A549 (cell line): ENCODE measurements around the gene KRT16. TPM values are rescaled to one million over a fixed set of nuclear protein-coding genes. Genes with fewer than 3 reads are reported as not detected.

Experiments
- ATAC-seq, 2 experiments: fragments of 200-7000 bp in 1 of 2; fragments of >200 bp in 1 of 2; cut with Nextera tagmentation in 1 of 2; cut with Tn5 transposase in 1 of 2; 3 replicates each; pipeline versions ENCODE4 v1.8.0 to v1.9.1; 2018 to 2020; ENCODE audit warnings: mild to moderate bottlenecking in 1 of 2, moderate library complexity in 1 of 2
- CTCF ChIA-PET: fragments of 300-600 bp; sonication (Branson Sonifier 250); formaldehyde crosslinking; extraction: SDS; loops from one replicate; lab custom pipeline; 2021; ENCODE audit warnings: antibody characterized with exemption, inconsistent platforms; lab: Yijun Ruan, JAX
- POLR2A ChIA-PET: fragments of 350-600 bp; formaldehyde crosslinking; extraction: SDS; loops from one replicate; lab custom pipeline; 2021; ENCODE audit warnings: antibody characterized with exemption, inconsistent platforms; lab: Yijun Ruan, JAX
- DNase-seq, 2 experiments: peaks; one replicate each; pipeline versions ENCODE4 v3.0.0 to v3.0.0-alpha.2; 2011 to 2016; ENCODE audit warnings: low read depth in 1 of 2, low spot score in 1 of 2
- FAIRE-seq: peaks from 2 replicates; lab custom pipeline; 2011; peaks lifted over from hg19 to GRCh38; lab: Jason Lieb, UNC
- H3K27ac ChIP-seq, 2 experiments: fragments of >200 bp; sonication (Bioruptor Twin); formaldehyde crosslinking; 3 replicates each; pipeline ENCODE4 v1.5.1; 2016 to 2017
- H3K4me1 ChIP-seq: fragments of >200 bp; sonication (Bioruptor Twin); formaldehyde crosslinking; 3 replicates; pipeline ENCODE4 v1.6.1; 2016
- H3K4me2 ChIP-seq: fragments of >200 bp; sonication (Bioruptor Twin); formaldehyde crosslinking; 3 replicates; pipeline ENCODE4 v1.6.1; 2016
- H3K4me3 ChIP-seq: fragments of >200 bp; sonication (Bioruptor Twin); formaldehyde crosslinking; 3 replicates; pipeline ENCODE4 v1.5.1; 2016
- H3K9me3 ChIP-seq: fragments of >200 bp; sonication (Bioruptor Twin); formaldehyde crosslinking; 3 replicates; pipeline ENCODE4 v1.6.1; 2016
- BHLHE40 ChIP-seq: IDR thresholded peaks from 2 replicates; pipeline ENCODE4 v1.6.1; 2012; ENCODE audit warnings: low read depth, low read length, inconsistent platforms
- CBX2 ChIP-seq: fragments of 200-600 bp; sonication (generic); IDR thresholded peaks from 2 replicates; pipeline ENCODE4 v1.6.1; 2016; ENCODE audit warnings: low read depth, mild to moderate bottlenecking, borderline replicate concordance
- CHD4 ChIP-seq: fragments of 200-600 bp; sonication (generic); IDR thresholded peaks from 2 replicates; pipeline ENCODE4 v1.6.1; 2016; ENCODE audit warnings: antibody characterized with exemption, mild to moderate bottlenecking, borderline replicate concordance
- EHF ChIP-seq: fragments of 250-450 bp; sonication (Bioruptor Pico); IDR thresholded peaks from 2 replicates; pipeline ENCODE4 v1.5.0; 2020; ENCODE audit warnings: mild to moderate bottlenecking
- FOSB ChIP-seq: fragments of 250-450 bp; sonication (Bioruptor Pico); IDR thresholded peaks from 2 replicates; pipeline ENCODE4 v1.5.0; 2020; ENCODE audit warnings: mild to moderate bottlenecking, moderate library complexity
- FOSL2 ChIP-seq, 2 experiments: fragments of 450-650 bp in 1 of 2; fragments of >200 bp in 1 of 2; sonication (Bioruptor Twin) in 1 of 2; formaldehyde crosslinking; IDR thresholded peaks; 2 replicates each; pipeline versions ENCODE4 v1.5.0 to v1.6.1; 2016 to 2020; ENCODE audit warnings: mild to moderate bottlenecking in 1 of 2, moderate library complexity in 1 of 2
- FOXS1 ChIP-seq: fragments of 250-450 bp; sonication (Bioruptor Pico); IDR thresholded peaks from 2 replicates; pipeline ENCODE4 v1.5.0; 2020; ENCODE audit warnings: mild to moderate bottlenecking, moderate library complexity
- GATA3 ChIP-seq: IDR thresholded peaks from 2 replicates; pipeline ENCODE4 v1.6.1; 2012; ENCODE audit warnings: borderline replicate concordance
- HOXA7 ChIP-seq: fragments of 250-450 bp; sonication (Bioruptor Pico); IDR thresholded peaks from 2 replicates; pipeline ENCODE4 v1.5.0; 2020; ENCODE audit warnings: mild to moderate bottlenecking, moderate library complexity
- HOXB13 ChIP-seq: fragments of 250-450 bp; sonication (Bioruptor Pico); IDR thresholded peaks from 2 replicates; pipeline ENCODE4 v1.5.0; 2020; ENCODE audit warnings: low read depth, mild to moderate bottlenecking, moderate library complexity
- JUNB ChIP-seq: fragments of >200 bp; sonication (Bioruptor Twin); formaldehyde crosslinking; IDR thresholded peaks from 2 replicates; pipeline ENCODE4 v1.6.1; 2016
- KDM5A ChIP-seq: fragments of 200-600 bp; sonication (generic); IDR thresholded peaks from 2 replicates; pipeline ENCODE4 v1.6.1; 2016; ENCODE audit warnings: antibody characterized with exemption, mild to moderate bottlenecking
- NFE2L2 ChIP-seq: fragments of 150-350 bp; conservative IDR thresholded peaks from 2 replicates; pipeline ENCODE4 v1.6.1; 2014; ENCODE audit warnings: low read length
- NPAS2 ChIP-seq: fragments of 250-450 bp; sonication (Bioruptor Pico); IDR thresholded peaks from 2 replicates; pipeline ENCODE4 v1.8.0; 2022; ENCODE audit warnings: mild to moderate bottlenecking, moderate library complexity, borderline replicate concordance
- NR3C1 ChIP-seq: fragments of >200 bp; sonication (Bioruptor Twin); formaldehyde crosslinking; IDR thresholded peaks from 3 replicates; pipeline ENCODE4 v1.6.1; 2017
- POLR2A ChIP-seq: IDR thresholded peaks from 2 replicates; pipeline ENCODE4 v1.6.1; 2012; ENCODE audit warnings: mild to moderate bottlenecking, low read length
- RCOR1 ChIP-seq: fragments of 150-350 bp; IDR thresholded peaks from 2 replicates; pipeline ENCODE4 v1.6.1; 2014; ENCODE audit warnings: antibody characterized with exemption, low read length, low read depth
- RFX5 ChIP-seq: fragments of 450-650 bp; IDR thresholded peaks from 2 replicates; pipeline ENCODE4 v1.7.1; 2014; ENCODE audit warnings: antibody characterized with exemption, mild to moderate bottlenecking, moderate library complexity
- SMC3 ChIP-seq: fragments of >200 bp; sonication (Bioruptor Twin); formaldehyde crosslinking; IDR thresholded peaks from 3 replicates; pipeline ENCODE4 v1.6.1; 2018; ENCODE audit warnings: inconsistent platforms
- ZC3H11A ChIP-seq: fragments of 450-650 bp; IDR thresholded peaks from 2 replicates; pipeline ENCODE4 v1.6.1; 2014; ENCODE audit warnings: antibody characterized with exemption, mild to moderate bottlenecking
- ZSCAN20 ChIP-seq: fragments of 250-450 bp; sonication (Bioruptor Pico); IDR thresholded peaks from 2 replicates; pipeline ENCODE4 v1.8.0; 2022; ENCODE audit warnings: mild to moderate bottlenecking, moderate library complexity
- WGBS: methylation state at CpG from one replicate; pipeline ENCODE4 v1.1.6; 2017; ENCODE audit errors: missing lambda C conversion rate; 5-methylcytosine and 5-hydroxymethylcytosine counted together
- polyA plus RNA-seq, 4 experiments: library from polyadenylated mRNA; depleted of rRNA in 3 of 4; stranded (reverse); fragments of >200 nt; fragmentation: RNase III in 1 of 4; extraction: RNeasy Plus Mini Kit Qiagen cat#74134 plus additional on column Dnase treatment in 1 of 4; gene quantifications; 2 replicates in 3 of 4; 3 replicates in 1 of 4; pipeline ENCODE4 v1.2.3, GENCODE V29; 2011 to 2017
- TF ChIP-seq, protein P1 (sequence below): fragments of >200 bp; sonication (Bioruptor Twin); formaldehyde crosslinking; IDR thresholded peaks from 3 replicates; pipeline ENCODE4 v1.5.1; 2016
- TF ChIP-seq, protein P2 (sequence below): fragments of 150-350 bp; IDR thresholded peaks from 2 replicates; pipeline ENCODE4 v1.6.1; 2014; ENCODE audit warnings: low read depth, mild to moderate bottlenecking, low read length
- TF ChIP-seq, protein P3 (sequence below): IDR thresholded peaks from 2 replicates; pipeline ENCODE4 v1.6.1; 2012
- TF ChIP-seq, protein P4 (sequence below): fragments of >200 bp; sonication (Bioruptor Twin); formaldehyde crosslinking; IDR thresholded peaks from 3 replicates; pipeline ENCODE4 v1.6.1; 2016

KRT16 gene
- polyA plus RNA-seq, 2 of the 4 experiments (the other 2 are of a cell fraction): 0.28 TPM; not detected in 1

DNA sequence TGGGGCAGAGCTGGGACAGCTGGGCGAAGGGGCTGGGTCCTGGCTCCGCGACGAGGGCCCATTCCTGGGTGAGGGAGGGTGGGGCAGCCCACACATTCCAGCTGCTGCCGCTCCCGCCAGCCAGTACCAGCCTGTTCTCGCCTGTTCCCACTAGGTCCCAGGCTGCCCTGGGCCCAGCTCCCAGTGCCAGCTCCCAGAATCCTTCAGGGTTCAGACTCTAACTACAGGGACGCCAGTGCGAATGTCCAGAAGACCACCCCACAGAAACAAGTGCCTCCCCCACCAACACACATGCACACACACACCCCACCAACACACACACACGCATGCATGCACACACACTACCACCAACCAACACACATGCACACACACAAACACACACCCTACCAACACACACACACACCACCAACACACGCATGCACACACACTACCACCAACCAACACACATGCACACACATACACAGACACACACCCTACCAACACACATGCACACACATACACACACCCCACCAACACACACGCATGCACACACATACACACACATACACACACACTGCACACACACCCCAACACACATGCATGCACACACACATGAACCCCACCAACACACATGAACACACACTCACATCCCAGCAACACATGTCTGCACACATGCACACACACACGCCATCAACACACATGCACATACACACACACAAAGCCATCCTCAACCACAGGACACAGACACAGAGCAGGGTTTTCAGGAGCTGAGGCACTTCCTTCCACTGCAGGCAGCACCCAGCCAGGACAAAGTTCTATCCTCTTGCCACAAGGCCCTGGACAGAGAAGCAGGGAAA, 39.3 kb upstream of the KRT16 start:
- ChIA-PET CTCF (interaction anchor here (0.6 to 20.9 kb wide), 16 partner anchors 10 to 1036 kb away, joined by 3 to 678 read pairs (median 9); partner anchors contain the start of genes KRT19 and KRT9), POLR2A (interaction anchor here (0.7 to 0.8 kb wide), 2 partner anchors 11 to 102 kb away, joined by 3 to 4 read pairs; no protein-coding TSS in a partner anchor)
- no peak for TF ChIP-seq JUNB
- TF ChIP-seq EHF: 0 out of 2 replicates have a peak, but pooled peaks have one; percentile 34
- H3K4me2 ChIP-seq: no peak overlapping the region
- no peak overlapping the region for H3K4me3 ChIP-seq
- DNase-seq: peak in 1 of 2 experiments; percentile 56
- 74% methylated on average over 10 of the region's 13 CpGs for WGBS
- no peak for FAIRE-seq
- no peaks in the 10 kb centered on the region for H3K9me3 ChIP-seq
- no peak for ATAC-seq
- H3K4me1 ChIP-seq: peaks cover 52% of the 10 kb centered on the region
- H3K27ac ChIP-seq: peak overlapping the region; percentile 34 to 60; a peak in 4 of 6 replicates

DNA sequence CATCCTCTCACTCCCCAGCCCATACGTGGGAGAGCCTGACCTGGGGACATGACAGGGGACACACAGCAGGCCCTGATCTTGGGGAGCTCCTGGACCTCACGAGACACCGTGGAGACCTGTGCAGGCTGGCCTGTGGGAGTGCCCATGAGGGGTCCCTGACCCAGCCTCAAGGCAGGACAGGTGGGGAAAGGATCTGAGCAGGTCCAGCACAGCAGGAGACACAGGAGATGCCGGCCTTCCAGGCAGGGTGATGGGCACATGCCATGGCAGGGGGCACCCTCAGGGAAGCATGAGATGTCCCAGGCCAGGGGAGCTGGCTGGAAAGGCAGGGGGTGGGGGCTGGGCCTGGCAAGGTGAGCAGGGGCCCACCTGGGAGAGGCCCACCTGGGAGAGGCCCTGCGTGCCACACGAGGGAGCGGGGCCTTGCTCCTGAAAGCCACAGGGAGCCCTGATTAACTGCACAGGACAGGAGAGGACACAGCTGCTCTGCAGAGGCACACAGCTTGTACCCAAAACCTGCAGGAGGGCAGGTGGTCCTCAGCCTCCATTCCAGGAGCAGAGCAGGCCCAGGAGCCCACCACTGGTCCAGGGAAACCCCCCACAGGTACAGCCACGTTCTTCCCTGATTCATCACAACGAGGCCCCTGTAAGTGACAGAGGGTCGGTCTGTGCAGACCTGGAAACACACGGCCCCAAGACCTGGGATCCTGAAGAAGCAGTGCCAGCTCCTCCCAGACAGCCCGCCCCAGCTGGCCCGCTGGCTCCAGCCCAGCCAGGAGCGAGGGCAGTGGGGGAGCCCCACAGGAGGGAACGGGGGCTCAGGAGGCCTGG, 38.4 kb upstream of the KRT16 start:
- Histone ChIP-seq H3K4me1 (peaks cover 55% of the 10 kb centered on the region), H3K27ac (peak overlapping the region; percentile 34 to 60; a peak in 5 of 6 replicates), H3K9me3 (no peaks in the 10 kb centered on the region), H3K4me3 (no peak overlapping the region), H3K4me2 (no peak overlapping the region)
- ATAC-seq (no peak), FAIRE-seq (no peak), DNase-seq (no peak)
- ChIA-PET CTCF (interaction anchor here (0.6 to 18.4 kb wide), 14 partner anchors 10 to 1389 kb away, joined by 3 to 678 read pairs (median 28); partner anchors contain the start of genes KRT19 and KRT9), POLR2A (interaction anchor here (0.7 to 1.1 kb wide), 3 partner anchors 37 to 102 kb away, joined by 3 to 4 read pairs (median 3); partner anchors contain the start of gene EIF1)
- 99% methylated on average over 8 of the region's 15 CpGs for WGBS
- TF ChIP-seq HOXA7 (CRISPR knock-in tag) (no peak), BHLHE40 (no peak), ZSCAN20 (CRISPR knock-in tag) (no peak), POLR2A (no peak), NPAS2 (CRISPR knock-in tag) (no peak), HOXB13 (CRISPR knock-in tag) (no peak), CHD4 (no peak), FOSL2 (IDR thresholded peaks at IDR 0.05) (no peak), FOSL2 (CRISPR knock-in tag; IDR thresholded peaks at IDR 0.05) (no peak), KDM5A (no peak)
- TF ChIP-seq, protein P1, sequence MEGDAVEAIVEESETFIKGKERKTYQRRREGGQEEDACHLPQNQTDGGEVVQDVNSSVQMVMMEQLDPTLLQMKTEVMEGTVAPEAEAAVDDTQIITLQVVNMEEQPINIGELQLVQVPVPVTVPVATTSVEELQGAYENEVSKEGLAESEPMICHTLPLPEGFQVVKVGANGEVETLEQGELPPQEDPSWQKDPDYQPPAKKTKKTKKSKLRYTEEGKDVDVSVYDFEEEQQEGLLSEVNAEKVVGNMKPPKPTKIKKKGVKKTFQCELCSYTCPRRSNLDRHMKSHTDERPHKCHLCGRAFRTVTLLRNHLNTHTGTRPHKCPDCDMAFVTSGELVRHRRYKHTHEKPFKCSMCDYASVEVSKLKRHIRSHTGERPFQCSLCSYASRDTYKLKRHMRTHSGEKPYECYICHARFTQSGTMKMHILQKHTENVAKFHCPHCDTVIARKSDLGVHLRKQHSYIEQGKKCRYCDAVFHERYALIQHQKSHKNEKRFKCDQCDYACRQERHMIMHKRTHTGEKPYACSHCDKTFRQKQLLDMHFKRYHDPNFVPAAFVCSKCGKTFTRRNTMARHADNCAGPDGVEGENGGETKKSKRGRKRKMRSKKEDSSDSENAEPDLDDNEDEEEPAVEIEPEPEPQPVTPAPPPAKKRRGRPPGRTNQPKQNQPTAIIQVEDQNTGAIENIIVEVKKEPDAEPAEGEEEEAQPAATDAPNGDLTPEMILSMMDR: no peak
- TF ChIP-seq, protein P2, sequence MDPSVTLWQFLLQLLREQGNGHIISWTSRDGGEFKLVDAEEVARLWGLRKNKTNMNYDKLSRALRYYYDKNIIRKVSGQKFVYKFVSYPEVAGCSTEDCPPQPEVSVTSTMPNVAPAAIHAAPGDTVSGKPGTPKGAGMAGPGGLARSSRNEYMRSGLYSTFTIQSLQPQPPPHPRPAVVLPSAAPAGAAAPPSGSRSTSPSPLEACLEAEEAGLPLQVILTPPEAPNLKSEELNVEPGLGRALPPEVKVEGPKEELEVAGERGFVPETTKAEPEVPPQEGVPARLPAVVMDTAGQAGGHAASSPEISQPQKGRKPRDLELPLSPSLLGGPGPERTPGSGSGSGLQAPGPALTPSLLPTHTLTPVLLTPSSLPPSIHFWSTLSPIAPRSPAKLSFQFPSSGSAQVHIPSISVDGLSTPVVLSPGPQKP: no peak

DNA sequence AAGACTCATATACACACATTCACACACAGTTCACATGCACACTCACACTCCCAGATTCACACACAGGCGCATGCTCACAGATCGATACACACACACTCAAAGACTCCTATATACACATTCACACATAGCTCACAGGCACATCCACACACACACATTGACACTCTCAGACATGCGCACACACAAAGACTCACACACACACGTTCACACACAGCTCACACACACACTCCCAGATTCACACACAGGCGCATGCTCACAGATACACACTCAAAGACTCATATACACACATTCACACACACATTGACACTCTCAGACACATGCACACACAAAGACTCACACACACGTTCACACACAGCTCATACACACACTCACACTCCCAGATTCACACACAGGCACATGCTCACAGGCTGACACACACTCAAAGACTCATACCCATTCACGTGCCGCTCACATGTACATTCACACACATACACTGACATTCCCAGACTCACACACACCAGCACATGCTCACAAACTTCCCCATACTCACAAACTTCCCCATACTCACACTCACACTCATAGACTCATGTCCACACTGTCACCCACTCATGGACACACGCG, 37.5 kb upstream of the KRT16 start:
- DNase-seq: no peak
- CTCF ChIA-PET: interaction anchor here (0.6 to 18.4 kb wide), 24 partner anchors 9 to 858 kb away, joined by 3 to 678 read pairs (median 16); partner anchors contain the start of genes EIF1, KRT14, KRT17 and KRT9
- H3K4me1 ChIP-seq: peaks cover 54% of the 10 kb centered on the region
- no peak for TF ChIP-seq POLR2A
- no peak for TF ChIP-seq JUNB
- no peak for TF ChIP-seq FOXS1 (CRISPR knock-in tag)
- TF ChIP-seq RFX5: no peak
- no peak for TF ChIP-seq GATA3
- TF ChIP-seq FOSB (CRISPR knock-in tag): no peak
- TF ChIP-seq ZC3H11A: no peak
- no peak for TF ChIP-seq SMC3
- TF ChIP-seq, protein P3, sequence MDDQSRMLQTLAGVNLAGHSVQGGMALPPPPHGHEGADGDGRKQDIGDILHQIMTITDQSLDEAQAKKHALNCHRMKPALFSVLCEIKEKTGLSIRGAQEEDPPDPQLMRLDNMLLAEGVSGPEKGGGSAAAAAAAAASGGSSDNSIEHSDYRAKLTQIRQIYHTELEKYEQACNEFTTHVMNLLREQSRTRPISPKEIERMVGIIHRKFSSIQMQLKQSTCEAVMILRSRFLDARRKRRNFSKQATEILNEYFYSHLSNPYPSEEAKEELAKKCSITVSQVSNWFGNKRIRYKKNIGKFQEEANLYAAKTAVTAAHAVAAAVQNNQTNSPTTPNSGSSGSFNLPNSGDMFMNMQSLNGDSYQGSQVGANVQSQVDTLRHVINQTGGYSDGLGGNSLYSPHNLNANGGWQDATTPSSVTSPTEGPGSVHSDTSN: no peak
- no peak for TF ChIP-seq CBX2
- TF ChIP-seq NR3C1: no peak
- TF ChIP-seq RCOR1: no peak
- no peak for TF ChIP-seq ZSCAN20 (CRISPR knock-in tag)
- no peak for TF ChIP-seq NFE2L2
- TF ChIP-seq, protein P4, sequence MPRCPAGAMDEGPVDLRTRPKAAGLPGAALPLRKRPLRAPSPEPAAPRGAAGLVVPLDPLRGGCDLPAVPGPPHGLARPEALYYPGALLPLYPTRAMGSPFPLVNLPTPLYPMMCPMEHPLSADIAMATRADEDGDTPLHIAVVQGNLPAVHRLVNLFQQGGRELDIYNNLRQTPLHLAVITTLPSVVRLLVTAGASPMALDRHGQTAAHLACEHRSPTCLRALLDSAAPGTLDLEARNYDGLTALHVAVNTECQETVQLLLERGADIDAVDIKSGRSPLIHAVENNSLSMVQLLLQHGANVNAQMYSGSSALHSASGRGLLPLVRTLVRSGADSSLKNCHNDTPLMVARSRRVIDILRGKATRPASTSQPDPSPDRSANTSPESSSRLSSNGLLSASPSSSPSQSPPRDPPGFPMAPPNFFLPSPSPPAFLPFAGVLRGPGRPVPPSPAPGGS: no peak

More for the DNA sequence above, 37.5 kb upstream of the KRT16 start:
- no peak overlapping the region for H3K4me2 ChIP-seq
- ATAC-seq: no peak
- no peaks in the 10 kb centered on the region for H3K9me3 ChIP-seq
- H3K27ac ChIP-seq: no peak overlapping the region; a peak in 1 of 6 replicates
- 88% methylated on average over 10 of the region's 10 CpGs for WGBS
- FAIRE-seq: peak; percentile 70
- H3K4me3 ChIP-seq: no peak overlapping the region
- POLR2A ChIA-PET: interaction anchor here (0.7 to 1.1 kb wide), 2 partner anchors 38 to 39 kb away, joined by 3 read pairs; partner anchors contain the start of gene EIF1
